Activated CD4-positive, alpha-beta T cell treated with anti-CD3 and anti-CD28 coated beads, Interleukin-2, amount 10 ng/mL, durations not matched to agents 7 days and 5 days (primary cell): ENCODE measurements around the gene RPS21. TPM values are rescaled to one million over a fixed set of nuclear protein-coding genes. Genes with fewer than 3 reads are reported as not detected.

ENCODE experiments used
- CTCF ChIA-PET: fragments of 350-600 bp; sonication (Branson Sonifier 250); formaldehyde crosslinking; loops from one replicate; lab custom pipeline; 2021; ENCODE audit warnings: antibody characterized with exemption; lab: Charles Lee
- POLR2A ChIA-PET: fragments of 350-600 bp; sonication (Branson Sonifier 250); formaldehyde crosslinking; loops from one replicate; lab custom pipeline; 2021; ENCODE audit warnings: antibody characterized with exemption; lab: Charles Lee
- DNase-seq: peaks from one replicate; pipeline ENCODE4 v3.0.0-alpha.2; 2020
- H3K27ac Mint-ChIP-seq: one replicate; pipeline ENCODE4 v1.8.0; 2021; ENCODE audit warnings: mild to moderate bottlenecking, moderate library complexity, mixed read lengths
- H3K27me3 Mint-ChIP-seq: one replicate; pipeline ENCODE4 v1.8.0; 2021; ENCODE audit warnings: mixed read lengths
- H3K36me3 Mint-ChIP-seq: one replicate; pipeline ENCODE4 v1.8.0; 2021; ENCODE audit warnings: low read depth, mixed read lengths
- H3K4me1 Mint-ChIP-seq: one replicate; pipeline ENCODE4 v1.8.0; 2021; ENCODE audit warnings: mixed read lengths
- H3K4me3 Mint-ChIP-seq: one replicate; pipeline ENCODE4 v1.8.0; 2021; ENCODE audit warnings: mild to moderate bottlenecking, moderate library complexity, mixed read lengths
- H3K9me3 Mint-ChIP-seq: one replicate; pipeline ENCODE4 v1.8.0; 2021; ENCODE audit warnings: mixed read lengths
- total RNA-seq, 2 experiments: library from RNA; stranded (reverse); gene quantifications; one replicate each; pipeline ENCODE4 v1.2.3, GENCODE V29; 2021

Gene RPS21
- total RNA-seq, 2 experiments from 2014 or later = 1,391 to 1,979 TPM

DNA sequence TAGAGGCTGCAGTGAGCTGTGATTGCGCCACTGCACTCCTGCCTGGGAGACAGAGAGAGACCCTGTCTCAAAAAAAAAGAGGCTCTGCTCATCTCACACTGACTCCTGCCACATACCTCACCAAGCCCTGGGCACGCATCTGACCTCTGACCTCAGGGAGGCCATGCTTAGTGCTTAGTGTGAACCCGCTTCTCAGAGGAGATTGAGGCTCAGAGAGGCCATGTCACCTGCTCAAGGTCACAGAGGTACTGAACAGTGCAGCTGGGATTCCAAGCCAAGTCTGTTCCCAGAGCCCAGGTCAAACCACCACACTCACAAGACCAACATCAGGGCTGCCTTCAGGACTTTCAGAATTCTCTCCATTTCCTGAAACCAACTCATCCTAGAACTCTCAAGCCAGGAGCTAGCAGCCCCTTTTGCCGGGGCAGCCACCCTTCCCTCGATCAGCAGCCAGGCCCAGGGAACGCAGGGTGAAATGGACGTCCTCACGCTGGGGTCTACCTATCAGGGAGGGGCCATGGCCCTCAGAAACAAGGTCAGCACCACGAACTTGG, 17.3 kb downstream of the RPS21 start:
- ChIA-PET POLR2A (no interaction called here), CTCF (interaction anchor here (1.1 kb wide), 1 partner anchor 9 kb away, joined by 3 read pairs; no protein-coding TSS in a partner anchor)
- no peak for DNase-seq
- H3K9me3 Mint-ChIP-seq = no peaks in the 10 kb centered on the region
- peaks cover 20% of the 10 kb centered on the region for H3K4me1 Mint-ChIP-seq
- peak overlapping the region; percentile 17 for H3K27ac Mint-ChIP-seq
- no peak overlapping the region for H3K4me3 Mint-ChIP-seq
- H3K27me3 Mint-ChIP-seq = no peaks in the 10 kb centered on the region
- peaks cover 5% of the 10 kb centered on the region for H3K36me3 Mint-ChIP-seq

- ChIA-PET CTCF (interaction anchor here (1.1 kb wide), 1 partner anchor 10 kb away, joined by 3 read pairs; no protein-coding TSS in a partner anchor), POLR2A (no interaction called here)
- Mint-ChIP-seq H3K36me3 (peaks cover 5% of the 10 kb centered on the region), H3K27ac (no peak overlapping the region), H3K9me3 (no peaks in the 10 kb centered on the region), H3K4me3 (no peak overlapping the region), H3K4me1 (peaks cover 26% of the 10 kb centered on the region), H3K27me3 (no peaks in the 10 kb centered on the region)
- DNase-seq = no peak
Measured at GRCh38 chr20:62404761-62405107, 17.8 kb downstream of the RPS21 start.

GRCh38 chr20:62405108-62405980, 18.4 kb downstream of the RPS21 start:
- Mint-ChIP-seq H3K27me3 (no peaks in the 10 kb centered on the region), H3K4me3 (peak overlapping the region; percentile 79), H3K36me3 (peaks cover 5% of the 10 kb centered on the region), H3K4me1 (peaks cover 32% of the 10 kb centered on the region), H3K9me3 (no peaks in the 10 kb centered on the region), H3K27ac (peak overlapping the region; percentile 87)
- DNase-seq = no peak
- ChIA-PET CTCF (no interaction called here), POLR2A (no interaction called here)

DNA sequence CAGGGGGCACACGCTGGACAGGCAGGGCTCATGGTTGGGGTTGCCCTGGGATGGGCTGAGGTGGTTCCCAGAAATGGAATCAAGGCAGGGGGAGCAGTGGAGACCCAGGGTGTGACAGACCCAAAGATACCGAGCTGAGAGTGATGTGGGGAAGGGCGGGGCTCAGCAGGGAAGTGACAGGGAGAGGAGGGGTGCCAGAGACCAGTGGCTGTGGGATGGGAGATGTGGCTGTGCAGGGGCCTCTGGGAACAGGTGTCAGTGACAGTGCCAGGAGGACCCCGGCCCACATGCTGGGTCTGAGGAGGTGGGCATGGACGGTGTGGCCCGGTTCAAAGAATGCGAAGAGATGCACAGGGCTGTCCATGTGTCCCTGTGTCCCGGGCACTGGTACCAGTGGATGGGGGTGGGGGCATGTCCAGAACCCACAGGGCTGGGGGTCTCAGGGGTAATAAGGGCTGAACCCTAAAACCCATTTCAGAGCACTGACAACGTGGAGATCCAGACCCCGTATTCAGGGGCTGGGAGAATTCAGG, 19.1 kb downstream of the RPS21 start:
- ChIA-PET CTCF (interaction anchor here (0.6 kb wide), 1 partner anchor 9 kb away, joined by 3 read pairs; no protein-coding TSS in a partner anchor), POLR2A (no interaction called here)
- Mint-ChIP-seq H3K9me3 (no peaks in the 10 kb centered on the region), H3K27me3 (no peaks in the 10 kb centered on the region), H3K4me3 (peak overlapping the region; percentile 79), H3K36me3 (peaks cover 2% of the 10 kb centered on the region), H3K27ac (peak overlapping the region; percentile 87), H3K4me1 (peaks cover 32% of the 10 kb centered on the region)
- no peak for DNase-seq

DNA sequence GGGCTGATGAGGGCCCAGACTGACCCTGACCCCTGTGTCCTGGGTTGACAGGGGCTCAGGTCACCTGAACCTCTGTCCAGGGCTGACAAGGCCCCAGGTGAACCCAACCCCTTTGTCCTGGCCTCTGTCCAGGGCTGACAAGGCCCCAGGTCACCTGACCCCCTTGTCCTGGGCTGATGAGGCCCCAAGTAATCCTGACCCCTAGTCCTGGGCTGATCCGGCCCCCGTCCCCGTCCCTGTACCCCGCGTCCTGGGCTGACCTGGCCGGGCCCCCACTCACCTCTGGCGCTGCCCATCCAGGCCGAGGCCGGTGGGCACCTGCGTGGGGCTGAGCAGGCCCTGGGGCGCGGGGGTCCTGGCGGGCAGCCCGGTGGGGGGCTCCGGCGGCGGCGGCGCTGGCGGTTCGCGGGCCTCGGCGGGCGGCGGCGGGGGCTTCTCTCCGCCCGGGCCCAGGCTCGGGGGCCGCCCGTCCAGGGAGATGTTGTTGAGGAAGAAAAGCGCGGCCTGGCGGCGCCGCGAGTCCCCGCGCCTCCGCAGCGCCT, 19.8 kb downstream of the RPS21 start:
- POLR2A ChIA-PET = no interaction called here
- Mint-ChIP-seq H3K36me3 (peaks cover 2% of the 10 kb centered on the region), H3K4me3 (peak overlapping the region; percentile 79), H3K4me1 (peaks cover 32% of the 10 kb centered on the region), H3K9me3 (no peaks in the 10 kb centered on the region), H3K27me3 (no peaks in the 10 kb centered on the region), H3K27ac (peak overlapping the region; percentile 87)
- CTCF ChIA-PET = no interaction called here
- DNase-seq = no peak

- peaks cover 32% of the 10 kb centered on the region for H3K4me1 Mint-ChIP-seq
- H3K9me3 Mint-ChIP-seq = no peaks in the 10 kb centered on the region
- peak within 1 kb of the TSS; percentile 93 for H3K27ac Mint-ChIP-seq
- CTCF ChIA-PET = no interaction called here
- H3K27me3 Mint-ChIP-seq = no peaks in the 10 kb centered on the region
- DNase-seq = peak; percentile 93
- peak within 1 kb of the TSS; percentile 79 for H3K4me3 Mint-ChIP-seq
- H3K36me3 Mint-ChIP-seq = peaks cover 2% of the 10 kb centered on the region
- POLR2A ChIA-PET = no interaction called here
Measured at GRCh38 chr20:62407221-62407992, 20.5 kb downstream of the RPS21 start, which contains the start of gene CABLES2. TSS of gene CABLES2 (minus strand) at chr20:62407285. CDS start at chr20:62407276, 9 bp downstream.

DNA sequence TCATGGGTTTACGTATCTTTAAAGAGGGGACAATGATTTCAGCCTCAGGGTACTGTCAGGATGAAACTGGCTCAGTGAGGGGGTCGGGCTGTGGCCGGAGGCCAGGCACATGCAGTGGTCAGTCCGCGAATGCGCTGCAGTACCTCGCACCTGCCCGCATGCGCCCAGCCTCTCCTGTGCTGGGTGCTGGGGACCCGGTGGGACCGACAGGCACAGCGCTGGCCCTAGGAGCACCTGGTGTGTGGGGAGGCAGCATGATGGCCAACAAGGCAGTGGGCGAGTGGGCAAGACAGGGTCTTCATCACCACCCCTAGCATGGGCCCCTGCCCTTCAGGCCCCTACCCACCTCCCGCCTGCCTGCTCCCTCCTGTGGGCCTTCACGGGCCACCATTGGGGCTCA, 21.2 kb downstream of the RPS21 start:
- POLR2A ChIA-PET = no interaction called here
- CTCF ChIA-PET = no interaction called here

GRCh38 chr20:62408640-62409039, 21.7 kb downstream of the RPS21 start:
- Mint-ChIP-seq H3K4me1 (peaks cover 31% of the 10 kb centered on the region), H3K27ac (no peak overlapping the region), H3K4me3 (no peak overlapping the region), H3K36me3 (peaks cover 2% of the 10 kb centered on the region), H3K9me3 (no peaks in the 10 kb centered on the region), H3K27me3 (no peaks in the 10 kb centered on the region)
- ChIA-PET CTCF (no interaction called here), POLR2A (no interaction called here)
- no peak for DNase-seq

More for the DNA sequence above, 21.2 kb downstream of the RPS21 start:
- Mint-ChIP-seq H3K9me3 (no peaks in the 10 kb centered on the region), H3K27me3 (no peaks in the 10 kb centered on the region), H3K4me3 (peak overlapping the region; percentile 78), H3K36me3 (peaks cover 2% of the 10 kb centered on the region), H3K4me1 (peaks cover 32% of the 10 kb centered on the region), H3K27ac (peak overlapping the region; percentile 93)
- no peak for DNase-seq

DNA sequence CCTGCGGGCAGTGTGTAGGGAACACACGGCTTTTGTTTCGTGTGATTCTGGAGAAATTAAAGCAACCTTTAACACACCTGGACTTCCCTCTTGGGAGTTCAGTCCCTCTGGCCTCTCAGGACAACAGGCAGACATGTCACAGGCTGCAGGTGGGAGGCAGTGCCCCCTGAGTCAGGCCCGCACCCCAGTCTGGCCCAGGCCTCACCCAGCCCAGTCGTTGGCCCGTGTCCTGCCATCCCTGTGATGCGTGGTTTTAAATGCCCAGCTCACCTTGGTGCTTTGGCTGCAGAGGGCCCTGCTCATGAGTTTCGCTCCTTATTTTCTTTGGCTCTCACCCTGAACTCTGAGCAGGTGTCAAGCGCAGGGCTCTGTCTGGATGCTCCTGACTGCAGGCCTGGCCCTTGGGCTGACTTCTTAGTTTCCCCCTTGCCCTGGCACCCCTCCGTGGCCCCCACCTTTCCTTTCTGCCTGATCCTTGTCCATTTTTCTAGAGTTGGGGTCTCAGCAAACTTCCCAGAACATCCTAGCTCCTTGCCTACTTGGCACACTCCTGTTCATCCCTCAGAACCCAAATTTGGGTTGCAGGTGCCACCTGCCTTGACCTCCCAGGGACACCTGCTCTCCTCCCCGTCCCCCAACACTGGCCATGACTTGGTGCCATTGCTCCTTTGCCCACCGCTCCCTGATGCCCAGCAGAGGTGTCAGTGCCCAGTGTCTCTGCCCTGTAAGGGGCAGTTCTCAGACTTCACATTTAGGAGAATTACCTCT, 22.4 kb downstream of the RPS21 start:
- ChIA-PET POLR2A (no interaction called here), CTCF (interaction anchor here (1.0 to 1.5 kb wide), 5 partner anchors 10 to 91 kb away, joined by 3 to 4 read pairs (median 4); partner anchors contain the start of gene RBBP8NL)
- H3K4me1 Mint-ChIP-seq = peaks cover 27% of the 10 kb centered on the region
- no peaks in the 10 kb centered on the region for H3K27me3 Mint-ChIP-seq
- no peaks in the 10 kb centered on the region for H3K9me3 Mint-ChIP-seq
- no peak overlapping the region for H3K27ac Mint-ChIP-seq
- H3K4me3 Mint-ChIP-seq = no peak overlapping the region
- peaks cover 2% of the 10 kb centered on the region for H3K36me3 Mint-ChIP-seq
- no peak for DNase-seq

- DNase-seq = peak; percentile 45
- POLR2A ChIA-PET = no interaction called here
- no peaks in the 10 kb centered on the region for H3K9me3 Mint-ChIP-seq
- H3K27me3 Mint-ChIP-seq = no peaks in the 10 kb centered on the region
- no peak overlapping the region for H3K4me3 Mint-ChIP-seq
- peaks cover 2% of the 10 kb centered on the region for H3K36me3 Mint-ChIP-seq
- CTCF ChIA-PET = interaction anchor here (0.8 to 1.5 kb wide), 9 partner anchors 9 to 422 kb away, joined by 3 to 6 read pairs (median 3); partner anchors contain the start of gene RBBP8NL
- H3K4me1 Mint-ChIP-seq = peaks cover 24% of the 10 kb centered on the region
- no peak overlapping the region for H3K27ac Mint-ChIP-seq
Measured at GRCh38 chr20:62409931-62410745, 23.2 kb downstream of the RPS21 start.
